Stimulated activated CD4-positive, alpha-beta T cell treated with anti-CD3 and anti-CD28 coated beads, Interleukin-1b, Interleukin-23, amount 100 ng/mL, for 48 hours (primary cell): Measurements from ENCODE around the gene MYO7B.

Experiments
- DNase-seq: peaks from one replicate; pipeline ENCODE4 v3.0.0-alpha.2; 2020

Gene MYO7B

DNA sequence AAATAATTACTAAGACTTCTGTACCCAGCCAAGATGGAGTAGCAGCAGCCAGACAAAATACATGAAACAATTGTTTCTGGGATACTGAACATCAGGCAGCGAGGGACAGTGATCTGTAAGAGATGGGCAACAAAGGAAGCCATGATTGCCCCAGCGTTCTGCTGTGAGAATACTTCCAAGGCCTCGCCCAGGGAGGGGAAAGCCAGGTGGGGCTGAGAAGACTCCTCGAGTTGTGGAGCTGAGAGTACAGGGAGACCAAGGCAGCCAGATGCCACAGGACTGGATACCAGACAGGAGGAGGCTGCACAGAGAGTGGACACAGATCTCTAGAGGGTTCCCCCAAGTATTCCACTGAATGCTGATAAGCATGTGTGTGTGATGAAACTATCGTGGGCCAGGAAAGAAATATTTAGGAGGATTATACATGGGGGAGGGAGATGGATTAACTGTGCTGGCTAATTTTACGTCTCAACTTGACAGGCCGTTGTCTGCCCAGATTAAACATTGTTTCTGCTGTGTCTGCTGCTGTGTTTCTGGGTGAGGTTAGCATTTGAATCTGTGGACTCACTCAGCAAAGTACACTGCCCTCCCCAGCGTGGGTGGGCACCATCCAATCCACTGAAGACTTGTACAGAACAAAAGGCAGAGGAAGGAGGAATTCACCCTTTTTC is 150.1 kb downstream of the MYO7B start:
- no peak for DNase-seq
